VCaP (cell line): ENCODE data around the gene WARS2.

Source experiments
- H3K27ac ChIP-seq: fragments of 450-650 bp; 2 replicates; pipeline ENCODE4 v1.5.1; 2017
- TF ChIP-seq, protein P1 (sequence below): fragments of 450-650 bp; conservative IDR thresholded peaks from 2 replicates; pipeline ENCODE4 v1.5.1; 2017; ENCODE audit warnings: mild to moderate bottlenecking, moderate library complexity

Gene WARS2

DNA sequence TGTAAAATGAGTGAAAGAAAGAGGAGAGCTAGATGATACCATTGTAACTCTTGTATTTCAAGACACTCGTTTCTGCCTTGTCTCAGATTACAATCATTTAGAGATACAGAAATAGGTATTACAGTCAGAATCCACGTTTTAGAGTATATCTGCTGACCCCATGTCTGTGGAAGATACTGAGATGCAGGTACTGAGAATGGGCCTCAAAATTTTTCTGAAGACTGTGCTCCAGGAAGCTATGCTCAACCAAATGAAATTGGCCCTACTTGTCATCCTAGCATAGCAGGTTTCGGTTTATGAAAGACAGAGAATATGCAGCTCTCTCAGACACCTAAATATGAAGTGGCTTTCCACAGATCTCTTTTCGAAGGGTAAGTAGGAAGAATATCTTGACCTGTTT, 6.0 kb upstream of the WARS2 start:
- TF ChIP-seq, protein P1, sequence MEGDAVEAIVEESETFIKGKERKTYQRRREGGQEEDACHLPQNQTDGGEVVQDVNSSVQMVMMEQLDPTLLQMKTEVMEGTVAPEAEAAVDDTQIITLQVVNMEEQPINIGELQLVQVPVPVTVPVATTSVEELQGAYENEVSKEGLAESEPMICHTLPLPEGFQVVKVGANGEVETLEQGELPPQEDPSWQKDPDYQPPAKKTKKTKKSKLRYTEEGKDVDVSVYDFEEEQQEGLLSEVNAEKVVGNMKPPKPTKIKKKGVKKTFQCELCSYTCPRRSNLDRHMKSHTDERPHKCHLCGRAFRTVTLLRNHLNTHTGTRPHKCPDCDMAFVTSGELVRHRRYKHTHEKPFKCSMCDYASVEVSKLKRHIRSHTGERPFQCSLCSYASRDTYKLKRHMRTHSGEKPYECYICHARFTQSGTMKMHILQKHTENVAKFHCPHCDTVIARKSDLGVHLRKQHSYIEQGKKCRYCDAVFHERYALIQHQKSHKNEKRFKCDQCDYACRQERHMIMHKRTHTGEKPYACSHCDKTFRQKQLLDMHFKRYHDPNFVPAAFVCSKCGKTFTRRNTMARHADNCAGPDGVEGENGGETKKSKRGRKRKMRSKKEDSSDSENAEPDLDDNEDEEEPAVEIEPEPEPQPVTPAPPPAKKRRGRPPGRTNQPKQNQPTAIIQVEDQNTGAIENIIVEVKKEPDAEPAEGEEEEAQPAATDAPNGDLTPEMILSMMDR, result no peak
- no peak overlapping the region for H3K27ac ChIP-seq

- TF ChIP-seq, protein P1, result no peak
These were observed 4.4 kb upstream of the WARS2 start for GRCh38 chr1:119144813-119145212.

GRCh38 chr1:119143706-119144105, 3.3 kb upstream of the WARS2 start:
- TF ChIP-seq, protein P1, result no peak
- H3K27ac ChIP-seq, result no peak overlapping the region

More at GRCh38 chr1:119144813-119145212, 4.4 kb upstream of the WARS2 start:
- H3K27ac ChIP-seq, result no peak overlapping the region

DNA sequence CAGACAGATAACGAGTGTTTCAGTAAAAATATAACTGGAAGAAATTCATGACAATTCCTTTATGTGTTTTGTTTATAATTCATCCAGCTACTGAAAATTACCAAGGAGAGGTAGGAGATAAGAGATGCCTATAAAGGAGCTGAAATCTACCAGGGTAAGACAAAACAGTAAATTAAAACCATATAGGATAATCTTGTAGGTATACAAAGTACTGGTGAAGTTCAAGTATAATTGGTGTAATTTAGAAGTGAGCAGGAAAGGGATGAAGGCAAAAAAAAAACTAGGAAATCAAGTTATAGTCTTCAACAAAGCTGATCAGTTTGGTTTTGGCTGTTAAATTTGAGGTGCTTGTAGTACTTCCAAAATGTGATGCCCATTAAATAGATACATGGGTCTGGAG, 1.2 kb upstream of the WARS2 start:
- H3K27ac ChIP-seq, result peak overlapping the region; percentile 94
- TF ChIP-seq, protein P1, result no peak

DNA sequence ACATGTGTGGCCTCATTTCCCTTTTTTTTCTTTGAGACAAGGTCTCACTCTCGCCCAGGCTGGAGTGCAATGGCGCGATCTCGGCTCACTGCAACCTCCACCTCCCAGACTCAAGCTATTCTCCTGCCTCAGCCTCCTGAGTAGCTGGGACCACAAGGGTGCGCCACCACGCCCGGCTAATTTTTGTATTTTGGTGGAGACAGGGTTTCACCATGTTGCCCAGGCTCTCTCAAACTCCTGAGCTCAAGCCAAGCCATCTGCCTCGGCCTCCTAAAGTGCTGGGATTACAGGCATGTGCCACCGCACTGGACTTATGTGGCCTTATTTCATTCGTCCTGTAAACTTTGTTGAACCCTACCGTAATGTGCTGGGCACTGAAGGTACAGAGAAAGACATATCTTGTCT, 569 bp upstream of the WARS2 start:
- TF ChIP-seq, protein P1, result peak; percentile 54
- peak overlapping the region; percentile 94 for H3K27ac ChIP-seq

DNA sequence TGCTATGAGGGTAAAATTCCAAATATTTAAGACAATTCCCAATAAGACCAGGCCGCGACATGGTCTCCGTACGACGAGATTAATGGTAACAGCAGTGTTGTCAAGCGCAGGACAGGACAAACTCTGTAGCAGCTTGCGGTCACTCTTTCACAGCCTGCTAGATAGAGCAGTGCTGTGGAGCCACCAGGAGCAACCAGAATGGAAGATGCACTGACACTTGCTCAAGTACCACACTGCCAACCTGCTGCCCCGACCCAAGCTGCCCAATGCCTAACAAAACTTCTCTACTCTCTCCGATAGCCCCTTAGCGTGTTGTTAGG, 636 bp downstream of the WARS2 start:
- peak overlapping the region; percentile 94 for H3K27ac ChIP-seq
- TF ChIP-seq, protein P1, result no peak

DNA sequence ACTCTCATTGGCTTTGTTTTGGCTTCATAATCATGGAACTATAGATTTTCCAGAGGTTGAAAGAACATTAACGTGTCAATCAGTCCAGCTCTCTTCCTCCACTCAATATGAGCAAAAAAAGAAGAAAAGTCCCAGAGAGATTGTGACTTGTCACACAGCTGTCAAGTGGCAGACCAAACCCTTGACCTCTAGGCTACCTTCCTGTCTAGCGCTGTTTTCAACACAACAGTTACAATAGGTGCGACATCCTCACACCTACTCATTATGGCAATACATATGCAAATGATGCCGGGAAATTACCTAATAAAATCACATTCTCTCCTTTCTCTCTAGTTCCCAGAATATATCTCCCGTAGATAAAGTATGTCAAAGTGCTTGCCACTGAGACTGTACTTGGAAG, 1.1 kb downstream of the WARS2 start:
- H3K27ac ChIP-seq, result peak overlapping the region; percentile 94
- TF ChIP-seq, protein P1, result no peak

DNA sequence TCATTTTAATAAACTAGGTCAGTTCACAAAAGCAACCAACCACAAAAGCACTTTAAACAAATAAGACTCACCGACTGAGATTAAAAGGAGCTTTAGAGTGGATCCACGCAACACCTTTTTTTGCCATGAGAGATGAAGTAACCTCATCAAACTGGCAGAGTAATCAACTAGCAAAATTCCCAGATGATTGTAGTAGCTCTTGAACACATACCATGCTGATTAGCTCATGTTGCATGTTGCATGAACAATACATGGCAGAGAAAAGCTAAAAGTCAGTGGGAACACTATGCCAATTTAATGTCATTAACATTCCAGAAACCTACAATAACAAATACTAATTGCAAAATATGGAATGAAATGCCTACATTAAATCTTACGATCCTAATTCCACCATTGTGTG, 4.1 kb downstream of the WARS2 start:
- H3K27ac ChIP-seq, result no peak overlapping the region
- TF ChIP-seq, protein P1, result no peak
